GM19468 (cell line): ENCODE data around the gene MPIG6B.

Source experiments
- ATAC-seq: cut with Tn5 transposase; IDR thresholded peaks from one replicate; pipeline ENCODE4 v1.9.1; 2021; ENCODE audit warnings: mild to moderate bottlenecking, moderate library complexity, moderate number of reproducible peaks; ENCODE audit not compliant: unreplicated experiment; ENCODE audit errors: extremely low read depth

Gene MPIG6B

GRCh38 chr6:31764198-31764597, 41.0 kb downstream of the MPIG6B start:
- ATAC-seq = no peak

GRCh38 chr6:31765559-31765909, 42.4 kb downstream of the MPIG6B start:
- no peak for ATAC-seq

DNA sequence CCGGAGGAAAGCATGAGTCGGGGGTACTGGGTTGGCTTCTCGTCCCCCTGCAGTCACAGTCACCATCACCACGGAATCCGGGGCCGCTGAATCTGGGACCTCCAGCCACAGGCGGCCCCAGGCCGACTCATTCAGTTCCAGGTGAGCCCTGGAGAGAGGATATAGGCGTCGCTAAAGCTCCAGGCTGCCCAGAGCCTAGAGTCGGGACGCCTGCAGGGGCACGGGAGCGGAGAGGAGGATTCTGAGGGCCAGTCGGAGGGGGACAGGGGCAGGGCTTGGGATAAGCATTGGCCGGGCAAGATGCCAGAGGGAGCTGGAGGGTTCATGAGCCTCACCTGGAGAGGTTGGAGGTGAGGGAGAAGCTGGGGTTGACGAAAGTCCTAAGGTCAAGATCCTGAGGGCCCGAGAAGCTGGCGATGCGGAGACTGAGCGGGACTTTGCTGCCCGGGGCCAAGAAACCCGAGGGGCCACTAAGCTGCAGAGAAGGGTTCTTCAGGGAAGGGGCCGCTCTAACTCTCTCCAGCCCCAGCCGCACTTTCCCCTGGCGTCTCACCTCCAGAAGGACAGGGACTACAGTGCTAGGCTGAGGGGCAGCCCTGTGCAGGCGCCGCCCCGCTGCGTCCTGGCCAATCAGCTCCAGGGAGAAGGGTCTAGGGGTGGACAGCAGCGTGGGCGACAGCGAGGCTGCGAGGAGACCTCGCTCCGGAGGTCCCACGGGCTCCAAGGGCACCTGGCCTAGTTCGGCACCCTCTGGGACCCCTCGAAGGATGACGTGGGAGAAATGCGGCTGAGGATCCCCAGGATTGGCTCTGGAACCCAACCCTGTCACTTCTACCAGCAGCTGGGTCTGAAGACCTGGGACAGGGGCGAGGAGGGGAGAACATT, 43.0 kb downstream of the MPIG6B start:
- no peak for ATAC-seq

GRCh38 chr6:31767096-31767645, 44.0 kb downstream of the MPIG6B start:
- ATAC-seq = no peak

DNA sequence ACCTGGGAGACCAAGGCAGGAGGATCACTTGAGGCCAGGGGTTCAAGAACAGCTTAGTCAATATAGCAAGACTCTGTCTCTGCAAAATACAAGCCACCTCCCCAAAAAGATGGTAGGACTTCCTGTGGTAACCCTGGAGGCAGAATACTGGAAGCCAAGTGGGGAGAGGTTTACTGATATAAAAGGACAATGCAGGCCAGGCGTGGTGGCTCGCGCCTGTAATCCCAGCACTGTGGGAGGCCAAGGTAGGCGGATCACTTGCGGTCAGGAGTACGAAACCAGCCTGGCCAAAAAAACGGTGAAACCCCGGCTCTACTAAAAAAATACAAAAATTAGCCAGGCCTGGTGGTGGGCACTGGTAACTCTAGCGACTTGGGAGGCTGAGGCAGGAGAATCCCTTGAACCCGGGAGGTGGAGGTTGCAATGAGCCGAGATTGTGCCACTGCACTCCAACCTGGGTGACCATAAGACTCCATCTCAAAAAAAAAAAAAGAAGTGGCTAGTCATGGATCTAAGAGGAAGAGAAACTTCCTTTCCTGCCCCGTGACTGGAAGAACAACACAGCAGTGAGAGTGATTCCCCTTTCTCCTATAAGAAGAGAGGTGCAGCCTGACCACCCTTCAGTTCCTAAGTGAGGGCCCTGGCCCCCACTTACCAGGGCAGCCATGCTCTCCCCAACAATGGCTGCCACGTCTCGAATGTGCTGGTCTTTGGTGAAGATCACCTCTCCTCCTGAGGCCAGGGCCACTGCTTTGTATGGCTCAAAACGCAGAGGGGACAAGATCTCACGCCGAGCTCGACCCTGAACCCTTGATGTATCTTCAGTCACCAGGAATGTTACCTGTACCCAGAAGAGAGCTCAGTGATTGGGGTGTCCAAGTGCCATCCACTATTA, 45.4 kb downstream of the MPIG6B start:
- no peak for ATAC-seq

- no peak for ATAC-seq
Observed at GRCh38 chr6:31769684-31770371, 46.7 kb downstream of the MPIG6B start.

GRCh38 chr6:31770860-31771259, 47.7 kb downstream of the MPIG6B start:
- ATAC-seq = no peak

DNA sequence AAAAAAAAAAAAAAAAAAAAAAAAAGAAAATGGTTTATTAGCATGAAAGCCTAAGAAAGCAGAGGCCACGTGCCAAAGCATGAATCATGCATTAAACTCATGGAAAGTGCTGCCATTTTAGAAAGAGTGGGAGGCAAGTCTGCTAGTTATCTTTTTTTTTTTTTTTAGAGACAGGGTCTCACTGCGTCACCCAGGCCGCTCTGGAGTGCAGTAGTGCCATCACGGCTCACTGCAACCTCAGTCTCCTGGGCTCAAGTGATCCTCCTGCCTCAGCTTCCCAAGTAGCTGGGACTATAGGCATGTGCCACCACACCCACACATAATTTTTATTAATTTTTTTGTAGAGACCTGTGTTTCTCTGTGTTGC, 48.8 kb downstream of the MPIG6B start:
- ATAC-seq = no peak

DNA sequence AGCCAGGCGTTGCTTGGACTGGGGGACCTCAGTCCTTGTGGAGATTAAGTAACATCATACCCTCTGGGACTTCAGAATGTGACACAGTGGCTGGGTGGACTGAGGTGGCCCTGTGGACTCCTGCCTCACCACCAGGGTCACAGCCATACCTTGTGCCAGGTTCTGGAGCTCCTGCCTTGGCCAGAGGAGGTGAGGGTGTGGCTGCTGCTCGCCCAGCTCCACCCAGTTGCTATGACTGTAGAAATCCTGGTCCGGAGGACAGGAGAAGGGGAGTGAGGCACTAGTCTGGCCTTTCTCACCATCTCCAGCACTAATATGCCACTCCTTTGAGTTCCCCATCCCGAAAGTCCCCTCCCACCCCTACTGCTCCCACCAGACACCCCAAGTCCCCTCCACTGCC, 52.0 kb downstream of the MPIG6B start:
- no peak for ATAC-seq

DNA sequence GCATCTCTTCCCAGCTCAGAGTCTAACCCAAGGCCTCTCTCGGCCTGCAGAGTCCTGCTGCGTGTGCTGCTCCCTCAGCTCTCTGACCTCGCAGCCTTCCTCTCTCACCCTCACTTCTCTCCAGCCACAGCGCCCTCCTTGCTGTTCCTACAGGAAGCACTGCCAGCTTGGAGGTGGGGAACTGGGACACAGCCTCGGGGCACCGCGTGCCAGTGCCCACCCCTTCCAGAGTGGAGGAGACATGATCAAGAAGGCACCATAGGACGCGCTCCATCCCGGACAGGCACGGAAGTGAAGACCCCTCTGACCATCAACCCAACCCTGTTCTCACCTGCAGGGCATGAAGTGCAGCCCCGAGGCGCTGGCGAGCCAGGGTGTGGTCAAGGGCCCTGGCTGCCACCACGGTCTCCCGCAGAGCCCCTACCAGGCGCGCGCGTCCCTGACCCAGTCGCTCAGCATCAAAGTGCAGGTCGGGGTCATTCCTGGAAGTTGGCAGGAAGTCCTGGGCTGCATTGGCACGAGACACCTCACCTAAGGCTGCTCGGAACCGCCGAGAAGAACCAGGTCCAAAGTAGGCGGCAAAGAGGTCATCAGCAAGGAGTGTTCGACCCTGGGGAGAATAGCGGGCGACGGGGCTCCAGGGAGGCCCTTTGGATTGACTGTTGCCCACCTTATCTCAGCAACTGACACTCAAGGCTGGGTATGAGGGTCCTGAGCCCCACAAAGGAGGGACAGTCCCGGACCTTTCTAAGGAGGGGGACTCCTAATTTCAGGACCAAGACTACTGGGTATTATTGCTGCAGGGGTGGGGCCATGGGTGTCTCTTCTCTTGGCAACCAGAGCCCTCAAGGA, 52.7 kb downstream of the MPIG6B start:
- no peak for ATAC-seq
